Vagina (tissue), 2 donors: ENCODE results near the gene DNM1L.

Experiments
- CTCF ChIP-seq, 3 experiments: fragments of 450-650 bp in 2 of 3; fragments of 200-600 bp in 1 of 3; sonication (generic) in 1 of 3; IDR thresholded peaks; one replicate each; pipeline ENCODE4 v1.5.1; 2017 to 2019; ENCODE audit warnings: antibody characterized with exemption in 3 of 3, mild to moderate bottlenecking in 2 of 3, moderate library complexity in 2 of 3
- POLR2A ChIP-seq, 2 donors: fragments of 450-650 bp; IDR thresholded peaks; one replicate each; pipeline ENCODE4 v1.6.1; 2017; ENCODE audit warnings: antibody characterized with exemption in 2 of 2, mild to moderate bottlenecking in 2 of 2, moderate library complexity in 2 of 2

GRCh38 chr12:32718926-32719325 is 39.8 kb downstream of the DNM1L start:
- TF ChIP-seq POLR2A (IDR thresholded peaks at IDR 0.05), result no peak
- TF ChIP-seq CTCF (IDR thresholded peaks at IDR 0.05), result no peak
